A549 (cell line): Measurements from ENCODE around the gene LCOR. TPM values are rescaled to one million over a fixed set of nuclear protein-coding genes. Genes with fewer than 3 reads are reported as not detected.

ENCODE experiments used
- ATAC-seq, 2 experiments: fragments of 200-7000 bp in 1 of 2; fragments of >200 bp in 1 of 2; cut with Nextera tagmentation in 1 of 2; cut with Tn5 transposase in 1 of 2; 3 replicates each; pipeline versions ENCODE4 v1.8.0 to v1.9.1; 2018 to 2020; ENCODE audit warnings: mild to moderate bottlenecking in 1 of 2, moderate library complexity in 1 of 2
- CTCF ChIA-PET: fragments of 300-600 bp; sonication (Branson Sonifier 250); formaldehyde crosslinking; extraction: SDS; loops from one replicate; lab custom pipeline; 2021; ENCODE audit warnings: antibody characterized with exemption, inconsistent platforms; lab: Yijun Ruan, JAX
- POLR2A ChIA-PET: fragments of 350-600 bp; formaldehyde crosslinking; extraction: SDS; loops from one replicate; lab custom pipeline; 2021; ENCODE audit warnings: antibody characterized with exemption, inconsistent platforms; lab: Yijun Ruan, JAX
- DNase-seq, 2 experiments: peaks; one replicate each; pipeline versions ENCODE4 v3.0.0 to v3.0.0-alpha.2; 2011 to 2016; ENCODE audit warnings: low read depth in 1 of 2, low spot score in 1 of 2
- FAIRE-seq: peaks from 2 replicates; lab custom pipeline; 2011; peaks lifted over from hg19 to GRCh38; lab: Jason Lieb, UNC
- H3K27ac ChIP-seq, 2 experiments: fragments of >200 bp; sonication (Bioruptor Twin); formaldehyde crosslinking; 3 replicates each; pipeline ENCODE4 v1.5.1; 2016 to 2017
- H3K4me1 ChIP-seq: fragments of >200 bp; sonication (Bioruptor Twin); formaldehyde crosslinking; 3 replicates; pipeline ENCODE4 v1.6.1; 2016
- H3K4me2 ChIP-seq: fragments of >200 bp; sonication (Bioruptor Twin); formaldehyde crosslinking; 3 replicates; pipeline ENCODE4 v1.6.1; 2016
- H3K4me3 ChIP-seq: fragments of >200 bp; sonication (Bioruptor Twin); formaldehyde crosslinking; 3 replicates; pipeline ENCODE4 v1.5.1; 2016
- H3K9me3 ChIP-seq: fragments of >200 bp; sonication (Bioruptor Twin); formaldehyde crosslinking; 3 replicates; pipeline ENCODE4 v1.6.1; 2016
- ATOH8 ChIP-seq: fragments of 250-450 bp; sonication (Bioruptor Pico); IDR thresholded peaks from 2 replicates; pipeline ENCODE4 v1.5.0; 2020; ENCODE audit warnings: low read depth, mild to moderate bottlenecking, moderate library complexity
- BHLHE40 ChIP-seq: IDR thresholded peaks from 2 replicates; pipeline ENCODE4 v1.6.1; 2012; ENCODE audit warnings: low read depth, low read length, inconsistent platforms
- CBX8 ChIP-seq: fragments of 200-600 bp; sonication (generic); IDR thresholded peaks from 2 replicates; pipeline ENCODE4 v1.6.1; 2016
- CEBPB ChIP-seq, 2 experiments: fragments of >200 bp in 1 of 2; sonication (Bioruptor Twin) in 1 of 2; formaldehyde crosslinking in 1 of 2; IDR thresholded peaks; 2 replicates each; pipeline ENCODE4 v1.6.1; 2012 to 2016
- EP300 ChIP-seq, 2 experiments: fragments of >200 bp; sonication (Bioruptor Twin); formaldehyde crosslinking; IDR thresholded peaks; 2 replicates in 1 of 2; 3 replicates in 1 of 2; pipeline ENCODE4 v1.6.1; 2016 to 2017
- FOSL2 ChIP-seq, 2 experiments: fragments of 450-650 bp in 1 of 2; fragments of >200 bp in 1 of 2; sonication (Bioruptor Twin) in 1 of 2; formaldehyde crosslinking; IDR thresholded peaks; 2 replicates each; pipeline versions ENCODE4 v1.5.0 to v1.6.1; 2016 to 2020; ENCODE audit warnings: mild to moderate bottlenecking in 1 of 2, moderate library complexity in 1 of 2
- FOXS1 ChIP-seq: fragments of 250-450 bp; sonication (Bioruptor Pico); IDR thresholded peaks from 2 replicates; pipeline ENCODE4 v1.5.0; 2020; ENCODE audit warnings: mild to moderate bottlenecking, moderate library complexity
- GATA3 ChIP-seq: IDR thresholded peaks from 2 replicates; pipeline ENCODE4 v1.6.1; 2012; ENCODE audit warnings: borderline replicate concordance
- HOXB5 ChIP-seq: fragments of 250-450 bp; sonication (Bioruptor Pico); IDR thresholded peaks from 2 replicates; pipeline ENCODE4 v1.5.0; 2020; ENCODE audit warnings: mild to moderate bottlenecking, moderate library complexity
- JUN ChIP-seq, 2 experiments: fragments of >200 bp; sonication (Bioruptor Twin); formaldehyde crosslinking; IDR thresholded peaks; 2 replicates in 1 of 2; 3 replicates in 1 of 2; pipeline ENCODE4 v1.6.1; 2016 to 2017
- JUNB ChIP-seq: fragments of >200 bp; sonication (Bioruptor Twin); formaldehyde crosslinking; IDR thresholded peaks from 2 replicates; pipeline ENCODE4 v1.6.1; 2016
- MAFK ChIP-seq: fragments of 450-650 bp; IDR thresholded peaks from 2 replicates; pipeline ENCODE4 v1.6.1; 2014; ENCODE audit not compliant: partially characterized antibody
- MAX ChIP-seq: IDR thresholded peaks from 2 replicates; pipeline ENCODE4 v1.6.1; 2012
- MAZ ChIP-seq: fragments of 150-350 bp; IDR thresholded peaks from 2 replicates; pipeline ENCODE4 v1.6.1; 2014; ENCODE audit warnings: antibody characterized with exemption, low read depth, low read length, borderline replicate concordance
- NFE2L2 ChIP-seq: fragments of 150-350 bp; conservative IDR thresholded peaks from 2 replicates; pipeline ENCODE4 v1.6.1; 2014; ENCODE audit warnings: low read length
- NPAS2 ChIP-seq: fragments of 250-450 bp; sonication (Bioruptor Pico); IDR thresholded peaks from 2 replicates; pipeline ENCODE4 v1.8.0; 2022; ENCODE audit warnings: mild to moderate bottlenecking, moderate library complexity, borderline replicate concordance
- SMC3 ChIP-seq: fragments of >200 bp; sonication (Bioruptor Twin); formaldehyde crosslinking; IDR thresholded peaks from 3 replicates; pipeline ENCODE4 v1.6.1; 2018; ENCODE audit warnings: inconsistent platforms
- TFCP2L1 ChIP-seq: fragments of 250-450 bp; sonication (Bioruptor Pico); IDR thresholded peaks from 2 replicates; pipeline ENCODE4 v1.5.0; 2021; ENCODE audit warnings: mild to moderate bottlenecking
- TP53 ChIP-seq: fragments of 250-450 bp; sonication (Bioruptor Pico); IDR thresholded peaks from 2 replicates; pipeline ENCODE4 v1.5.0; 2021; ENCODE audit warnings: mild to moderate bottlenecking, moderate library complexity
- ZFP36 ChIP-seq: fragments of 450-650 bp; IDR thresholded peaks from 2 replicates; pipeline ENCODE4 v1.6.1; 2014; ENCODE audit warnings: borderline replicate concordance; ENCODE audit not compliant: partially characterized antibody
- ZNF302 ChIP-seq: fragments of 250-450 bp; sonication (Bioruptor Pico); IDR thresholded peaks from 2 replicates; pipeline ENCODE4 v1.9.0; 2021; ENCODE audit warnings: inconsistent platforms, mild to moderate bottlenecking, moderate library complexity
- WGBS: methylation state at CpG from one replicate; pipeline ENCODE4 v1.1.6; 2017; ENCODE audit errors: missing lambda C conversion rate; 5-methylcytosine and 5-hydroxymethylcytosine counted together
- polyA plus RNA-seq, 4 experiments: library from polyadenylated mRNA; depleted of rRNA in 3 of 4; stranded (reverse); fragments of >200 nt; fragmentation: RNase III in 1 of 4; extraction: RNeasy Plus Mini Kit Qiagen cat#74134 plus additional on column Dnase treatment in 1 of 4; gene quantifications; 2 replicates in 3 of 4; 3 replicates in 1 of 4; pipeline ENCODE4 v1.2.3, GENCODE V29; 2011 to 2017
- TF ChIP-seq, protein P1 (sequence below): fragments of 150-350 bp; IDR thresholded peaks from 2 replicates; pipeline ENCODE4 v1.6.1; 2014; ENCODE audit warnings: low read depth, mild to moderate bottlenecking, low read length
- TF ChIP-seq, protein P2 (sequence below): fragments of >200 bp; sonication (Bioruptor Twin); formaldehyde crosslinking; IDR thresholded peaks from 2 replicates; pipeline ENCODE4 v1.6.1; 2016

The LCOR gene
- polyA plus RNA-seq, 2 of the 4 experiments (the other 2 are of a cell fraction): 4.8 to 17.6 TPM

DNA sequence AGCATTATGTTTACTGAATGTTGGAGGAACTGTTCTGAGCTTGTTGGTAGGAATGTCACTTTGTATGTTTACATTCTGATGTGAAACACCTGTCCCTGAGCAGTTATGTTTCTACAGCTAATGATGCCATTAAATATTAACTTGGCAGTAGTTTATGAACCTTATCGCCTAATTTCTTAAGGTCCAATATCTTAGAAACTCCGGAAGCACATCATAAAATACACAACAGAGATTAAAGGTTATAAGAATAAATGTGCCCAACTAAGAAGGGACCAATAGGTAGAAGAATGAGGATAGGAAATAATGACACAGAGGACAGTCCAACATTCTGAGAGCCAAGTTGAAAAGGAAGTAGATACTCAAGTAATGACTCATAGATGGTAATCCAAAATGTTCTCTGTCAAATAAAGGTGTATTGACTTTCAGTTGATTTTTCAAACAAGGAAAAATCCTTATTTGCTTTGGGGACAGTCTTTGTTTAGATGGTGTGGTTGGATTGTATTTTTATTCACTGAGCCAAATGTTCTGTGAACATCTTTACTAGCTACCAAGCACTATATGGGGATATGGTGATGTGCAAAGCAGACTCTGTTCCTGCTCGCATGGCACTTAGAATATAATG lies 31.9 kb downstream of the LCOR start:
- H3K4me1 ChIP-seq: peaks cover 26% of the 10 kb centered on the region
- ChIA-PET POLR2A (no interaction called here), CTCF (interaction anchor here (1.5 kb wide), 1 partner anchor 19 kb away, joined by 5 read pairs; no protein-coding TSS in a partner anchor)
- FAIRE-seq (no peak), ATAC-seq (peak; percentile 84 to 92), DNase-seq (peak; percentile 52 to 74)
- 0% methylated on average over 3 of the region's 3 CpGs for WGBS
- no peak overlapping the region for H3K4me3 ChIP-seq
- peak overlapping the region; percentile 71 for H3K4me2 ChIP-seq
- H3K9me3 ChIP-seq: no peaks in the 10 kb centered on the region
- peak overlapping the region; percentile 25 to 39; a peak in 4 of 6 replicates for H3K27ac ChIP-seq
- TF ChIP-seq MAX (peak; percentile 33; the same call in 1 of the 2 replicates), JUN (IDR thresholded peaks at IDR 0.05) (peak in 1 of 2 experiments; percentile 42; a peak in 1 of 5 replicates), FOSL2 (IDR thresholded peaks at IDR 0.05) (peak; percentile 68; the same call in 1 of the 2 replicates), FOSL2 (CRISPR knock-in tag; IDR thresholded peaks at IDR 0.05) (peak; percentile 91), GATA3 (peak; percentile 88), ATOH8 (CRISPR knock-in tag) (no peak), CBX8 (no peak), JUNB (peak; percentile 63; the same call in 1 of the 2 replicates), TP53 (CRISPR knock-in tag) (no peak), CEBPB (IDR thresholded peaks at IDR 0.05) (peak in 1 of 2 experiments; percentile 25; a peak in 1 of 4 replicates), MAFK (no peak)
- TF ChIP-seq, protein P1, sequence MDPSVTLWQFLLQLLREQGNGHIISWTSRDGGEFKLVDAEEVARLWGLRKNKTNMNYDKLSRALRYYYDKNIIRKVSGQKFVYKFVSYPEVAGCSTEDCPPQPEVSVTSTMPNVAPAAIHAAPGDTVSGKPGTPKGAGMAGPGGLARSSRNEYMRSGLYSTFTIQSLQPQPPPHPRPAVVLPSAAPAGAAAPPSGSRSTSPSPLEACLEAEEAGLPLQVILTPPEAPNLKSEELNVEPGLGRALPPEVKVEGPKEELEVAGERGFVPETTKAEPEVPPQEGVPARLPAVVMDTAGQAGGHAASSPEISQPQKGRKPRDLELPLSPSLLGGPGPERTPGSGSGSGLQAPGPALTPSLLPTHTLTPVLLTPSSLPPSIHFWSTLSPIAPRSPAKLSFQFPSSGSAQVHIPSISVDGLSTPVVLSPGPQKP: no peak

DNA sequence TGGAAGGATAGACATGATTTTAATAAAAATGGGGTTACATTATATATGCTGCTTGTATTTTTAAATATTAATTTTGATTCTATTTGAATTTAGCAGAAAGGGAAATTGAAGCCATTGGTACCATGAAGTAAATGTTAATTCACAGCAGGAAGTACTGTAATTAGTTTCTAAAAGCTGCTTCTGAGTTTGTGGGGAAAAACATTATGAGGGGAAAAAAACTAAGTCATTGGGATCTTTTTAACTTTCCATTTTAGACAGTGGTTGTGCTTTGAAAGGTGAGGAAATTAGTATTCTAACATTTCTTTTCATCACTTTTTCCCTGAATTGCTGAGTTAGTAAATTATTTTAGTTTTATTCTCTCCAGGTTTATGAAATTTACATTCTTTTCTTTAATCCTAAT lies 41.0 kb downstream of the LCOR start:
- no peaks in the 10 kb centered on the region for H3K4me1 ChIP-seq
- no peak for FAIRE-seq
- H3K4me2 ChIP-seq: no peak overlapping the region
- ATAC-seq: no peak
- CTCF ChIA-PET: no interaction called here
- no peak for DNase-seq
- TF ChIP-seq ZFP36 (no peak), MAFK (peak; percentile 31)
- TF ChIP-seq, all 56 proteins: peak for 1
- Histone ChIP-seq H3K4me3 (no peak overlapping the region), H3K9me3 (no peaks in the 10 kb centered on the region), H3K27ac (no peak overlapping the region)
- POLR2A ChIA-PET: no interaction called here

- H3K27ac ChIP-seq: no peak overlapping the region
- no peak for ATAC-seq
- WGBS: 94% methylated on average over 7 of the region's 7 CpGs
- no peak overlapping the region for H3K4me3 ChIP-seq
- H3K9me3 ChIP-seq: no peaks in the 10 kb centered on the region
- ChIA-PET CTCF (interaction anchor here (0.6 to 1.8 kb wide), 2 partner anchors 85 to 233 kb away, joined by 5 to 7 read pairs; no protein-coding TSS in a partner anchor), POLR2A (no interaction called here)
- no peak overlapping the region for H3K4me2 ChIP-seq
- no peaks in the 10 kb centered on the region for H3K4me1 ChIP-seq
- TF ChIP-seq CEBPB (IDR thresholded peaks at IDR 0.05): 0 out of 4 replicates have a peak, but pooled peaks of 1 of the 2 experiments have one; percentile 31
- TF ChIP-seq, protein P2, sequence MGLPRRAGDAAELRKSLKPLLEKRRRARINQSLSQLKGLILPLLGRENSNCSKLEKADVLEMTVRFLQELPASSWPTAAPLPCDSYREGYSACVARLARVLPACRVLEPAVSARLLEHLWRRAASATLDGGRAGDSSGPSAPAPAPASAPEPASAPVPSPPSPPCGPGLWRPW: no peak
- TF ChIP-seq, all 56 proteins: peak for 1
- FAIRE-seq (no peak), DNase-seq (no peak)
Observed at GRCh38 chr10:96873756-96874467, 41.8 kb downstream of the LCOR start.

GRCh38 chr10:96878057-96878456 lies 46.0 kb downstream of the LCOR start:
- DNase-seq: no peak
- CTCF ChIA-PET: no interaction called here
- H3K4me2 ChIP-seq: no peak overlapping the region
- POLR2A ChIA-PET: no interaction called here
- FAIRE-seq: no peak
- H3K4me3 ChIP-seq: no peak overlapping the region
- H3K4me1 ChIP-seq: peaks cover 11% of the 10 kb centered on the region
- TF ChIP-seq HOXB5 (CRISPR knock-in tag) (no peak), BHLHE40 (no peak), NPAS2 (no peak), EP300 (IDR thresholded peaks at IDR 0.05) (no peak), ZNF302 (CRISPR knock-in tag) (no peak), FOXS1 (CRISPR knock-in tag) (no peak), CEBPB (IDR thresholded peaks at IDR 0.05) (no peak), SMC3 (no peak), NFE2L2 (no peak), ZFP36 (no peak), MAZ (no peak), TFCP2L1 (CRISPR knock-in tag) (no peak)
- no peak for ATAC-seq
- H3K9me3 ChIP-seq: no peaks in the 10 kb centered on the region
- no peak overlapping the region for H3K27ac ChIP-seq
- 66% methylated on average over 3 of the region's 3 CpGs for WGBS
